WTC11 (cell line): Measurements from ENCODE around the gene C1orf198. TPM values are rescaled to one million over a fixed set of nuclear protein-coding genes. Genes with fewer than 3 reads are reported as not detected.

ENCODE experiments used
- ATAC-seq: fragments of 200-7000 bp; cut with Tn5 transposase; 2 replicates; pipeline ENCODE4 v1.10.0; 2021; ENCODE audit warnings: mild to moderate bottlenecking, moderate library complexity
- CTCF ChIA-PET: fragments of 300-600 bp; sonication (Branson Sonifier 250); formaldehyde crosslinking; loops from one replicate; lab custom pipeline; 2021; ENCODE audit warnings: antibody characterized with exemption; lab: Charles Lee
- POLR2A ChIA-PET: fragments of 350-600 bp; sonication (Branson Sonifier 250); formaldehyde crosslinking; loops from one replicate; lab custom pipeline; 2021; ENCODE audit warnings: antibody characterized with exemption; lab: Charles Lee
- DNase-seq: peaks from one replicate; pipeline ENCODE4 v3.0.0; 2021; ENCODE audit warnings: low spot score
- H3K27ac Mint-ChIP-seq: 2 replicates; pipeline ENCODE4 v1.8.0; 2021; ENCODE audit warnings: mixed read lengths
- H3K27me3 Mint-ChIP-seq: 2 replicates; pipeline ENCODE4 v1.8.0; 2021; ENCODE audit warnings: low read depth, mild to moderate bottlenecking, moderate library complexity, mixed read lengths
- H3K36me3 Mint-ChIP-seq: 2 replicates; pipeline ENCODE4 v1.8.0; 2021; ENCODE audit warnings: mixed read lengths
- H3K4me1 Mint-ChIP-seq: 2 replicates; pipeline ENCODE4 v1.8.0; 2022; ENCODE audit warnings: mixed read lengths
- H3K4me3 Mint-ChIP-seq: 2 replicates; pipeline ENCODE4 v1.8.0; 2021; ENCODE audit warnings: mild to moderate bottlenecking, moderate library complexity, mixed read lengths
- H3K9me3 Mint-ChIP-seq: 2 replicates; pipeline ENCODE4 v1.8.0; 2021; ENCODE audit warnings: mixed read lengths
- ARID4B ChIP-seq: sonication (generic); formaldehyde crosslinking; IDR thresholded peaks from 2 replicates; pipeline ENCODE4 v1.8.0; 2023; ENCODE audit warnings: missing genetic modification reagents, mild to moderate bottlenecking, borderline replicate concordance
- ATF2 ChIP-seq: sonication (generic); formaldehyde crosslinking; IDR thresholded peaks from 2 replicates; pipeline ENCODE4 v1.8.1; 2022; ENCODE audit warnings: low read depth, missing genetic modification reagents, borderline replicate concordance
- CREB1 ChIP-seq: sonication (generic); formaldehyde crosslinking; IDR thresholded peaks from 2 replicates; pipeline ENCODE4 v1.8.0; 2023; ENCODE audit warnings: mild to moderate bottlenecking, missing genetic modification reagents
- CREM ChIP-seq: sonication (generic); formaldehyde crosslinking; IDR thresholded peaks from 2 replicates; pipeline ENCODE4 v1.8.1; 2022; ENCODE audit warnings: mild to moderate bottlenecking, missing genetic modification reagents, moderate library complexity
- ESRRA ChIP-seq: sonication (generic); formaldehyde crosslinking; IDR thresholded peaks from 2 replicates; pipeline ENCODE4 v1.8.1; 2022; ENCODE audit warnings: mild to moderate bottlenecking, missing genetic modification reagents, borderline replicate concordance
- OVOL2 ChIP-seq: fragments of 250-450 bp; sonication (Bioruptor Pico); IDR thresholded peaks from 2 replicates; pipeline ENCODE4 v1.9.0; 2021; ENCODE audit warnings: mild to moderate bottlenecking, borderline replicate concordance
- SMAD3 ChIP-seq: sonication (generic); formaldehyde crosslinking; IDR thresholded peaks from 2 replicates; pipeline ENCODE4 v1.8.0; 2022; ENCODE audit warnings: missing genetic modification reagents, mild to moderate bottlenecking, borderline replicate concordance
- SMAD4 ChIP-seq: sonication (generic); formaldehyde crosslinking; IDR thresholded peaks from 2 replicates; pipeline ENCODE4 v1.8.0; 2022; ENCODE audit warnings: mild to moderate bottlenecking, missing genetic modification reagents
- SOX15 ChIP-seq: fragments of 250-450 bp; sonication (Bioruptor Pico); IDR thresholded peaks from 2 replicates; pipeline ENCODE4 v1.9.0; 2021; ENCODE audit warnings: mild to moderate bottlenecking
- SP1 ChIP-seq: sonication (generic); formaldehyde crosslinking; conservative IDR thresholded peaks from 2 replicates; pipeline ENCODE4 v1.8.1; 2022; ENCODE audit warnings: missing genetic modification reagents
- TCF7 ChIP-seq: sonication (generic); formaldehyde crosslinking; IDR thresholded peaks from 2 replicates; pipeline ENCODE4 v1.8.0; 2022; ENCODE audit warnings: mild to moderate bottlenecking, low read depth, missing genetic modification reagents, moderate library complexity
- ZBTB21 ChIP-seq: sonication (generic); formaldehyde crosslinking; IDR thresholded peaks from 2 replicates; pipeline ENCODE4 v1.8.1; 2023; ENCODE audit warnings: mild to moderate bottlenecking, missing genetic modification reagents, borderline replicate concordance
- ZNF138 ChIP-seq: sonication (generic); formaldehyde crosslinking; conservative IDR thresholded peaks from 2 replicates; pipeline ENCODE4 v1.8.1; 2022; ENCODE audit warnings: mild to moderate bottlenecking, moderate library complexity, missing genetic modification reagents
- ZNF416 ChIP-seq: fragments of 250-450 bp; sonication (Bioruptor Pico); IDR thresholded peaks from 2 replicates; pipeline ENCODE4 v1.9.0; 2021; ENCODE audit warnings: mild to moderate bottlenecking, inconsistent platforms
- total RNA-seq: library from RNA; stranded (reverse); gene quantifications from 3 replicates; pipeline ENCODE4 v1.2.3, GENCODE V29; 2021
- TF ChIP-seq, protein P1 (sequence below): sonication (generic); formaldehyde crosslinking; IDR thresholded peaks from 2 replicates; pipeline ENCODE4 v1.8.1; 2022; ENCODE audit warnings: low read depth, mild to moderate bottlenecking, moderate library complexity, missing genetic modification reagents, borderline replicate concordance
- TF ChIP-seq, protein P2 (sequence below): fragments of 250-450 bp; sonication (Bioruptor Pico); IDR thresholded peaks from 2 replicates; pipeline ENCODE4 v1.9.0; 2021; ENCODE audit warnings: mild to moderate bottlenecking, borderline replicate concordance
- TF ChIP-seq, protein P3 (sequence below): sonication (generic); formaldehyde crosslinking; IDR thresholded peaks from 2 replicates; pipeline ENCODE4 v1.8.0; 2022; ENCODE audit warnings: missing genetic modification reagents
- TF ChIP-seq, protein P4 (sequence below): sonication (generic); formaldehyde crosslinking; IDR thresholded peaks from 2 replicates; pipeline ENCODE4 v1.8.1; 2023; ENCODE audit warnings: mild to moderate bottlenecking, missing genetic modification reagents, borderline replicate concordance
- TF ChIP-seq, protein P5 (sequence below): sonication (generic); formaldehyde crosslinking; conservative IDR thresholded peaks from 2 replicates; pipeline ENCODE4 v1.8.1; 2022; ENCODE audit warnings: mild to moderate bottlenecking, missing genetic modification reagents

The C1orf198 gene
- total RNA-seq, 1 experiment from 2014 or later: 26.9 TPM

- POLR2A ChIA-PET: no interaction called here
- peaks cover 15% of the 10 kb centered on the region for H3K27me3 Mint-ChIP-seq
- CTCF ChIA-PET: no interaction called here
- H3K27ac Mint-ChIP-seq: no peak overlapping the region
- no peak for ATAC-seq
- H3K9me3 Mint-ChIP-seq: peaks cover 5% of the 10 kb centered on the region
- DNase-seq: no peak
- no peak overlapping the region for H3K4me3 Mint-ChIP-seq
- peaks cover 3% of the 10 kb centered on the region; the same call in 1 of the 2 replicates for H3K36me3 Mint-ChIP-seq
- H3K4me1 Mint-ChIP-seq: peaks cover 14% of the 10 kb centered on the region
- TF ChIP-seq, protein P1, sequence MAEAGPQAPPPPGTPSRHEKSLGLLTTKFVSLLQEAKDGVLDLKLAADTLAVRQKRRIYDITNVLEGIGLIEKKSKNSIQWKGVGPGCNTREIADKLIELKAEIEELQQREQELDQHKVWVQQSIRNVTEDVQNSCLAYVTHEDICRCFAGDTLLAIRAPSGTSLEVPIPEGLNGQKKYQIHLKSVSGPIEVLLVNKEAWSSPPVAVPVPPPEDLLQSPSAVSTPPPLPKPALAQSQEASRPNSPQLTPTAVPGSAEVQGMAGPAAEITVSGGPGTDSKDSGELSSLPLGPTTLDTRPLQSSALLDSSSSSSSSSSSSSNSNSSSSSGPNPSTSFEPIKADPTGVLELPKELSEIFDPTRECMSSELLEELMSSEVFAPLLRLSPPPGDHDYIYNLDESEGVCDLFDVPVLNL (CRISPR knock-in tag): no peak
- TF ChIP-seq, protein P2, sequence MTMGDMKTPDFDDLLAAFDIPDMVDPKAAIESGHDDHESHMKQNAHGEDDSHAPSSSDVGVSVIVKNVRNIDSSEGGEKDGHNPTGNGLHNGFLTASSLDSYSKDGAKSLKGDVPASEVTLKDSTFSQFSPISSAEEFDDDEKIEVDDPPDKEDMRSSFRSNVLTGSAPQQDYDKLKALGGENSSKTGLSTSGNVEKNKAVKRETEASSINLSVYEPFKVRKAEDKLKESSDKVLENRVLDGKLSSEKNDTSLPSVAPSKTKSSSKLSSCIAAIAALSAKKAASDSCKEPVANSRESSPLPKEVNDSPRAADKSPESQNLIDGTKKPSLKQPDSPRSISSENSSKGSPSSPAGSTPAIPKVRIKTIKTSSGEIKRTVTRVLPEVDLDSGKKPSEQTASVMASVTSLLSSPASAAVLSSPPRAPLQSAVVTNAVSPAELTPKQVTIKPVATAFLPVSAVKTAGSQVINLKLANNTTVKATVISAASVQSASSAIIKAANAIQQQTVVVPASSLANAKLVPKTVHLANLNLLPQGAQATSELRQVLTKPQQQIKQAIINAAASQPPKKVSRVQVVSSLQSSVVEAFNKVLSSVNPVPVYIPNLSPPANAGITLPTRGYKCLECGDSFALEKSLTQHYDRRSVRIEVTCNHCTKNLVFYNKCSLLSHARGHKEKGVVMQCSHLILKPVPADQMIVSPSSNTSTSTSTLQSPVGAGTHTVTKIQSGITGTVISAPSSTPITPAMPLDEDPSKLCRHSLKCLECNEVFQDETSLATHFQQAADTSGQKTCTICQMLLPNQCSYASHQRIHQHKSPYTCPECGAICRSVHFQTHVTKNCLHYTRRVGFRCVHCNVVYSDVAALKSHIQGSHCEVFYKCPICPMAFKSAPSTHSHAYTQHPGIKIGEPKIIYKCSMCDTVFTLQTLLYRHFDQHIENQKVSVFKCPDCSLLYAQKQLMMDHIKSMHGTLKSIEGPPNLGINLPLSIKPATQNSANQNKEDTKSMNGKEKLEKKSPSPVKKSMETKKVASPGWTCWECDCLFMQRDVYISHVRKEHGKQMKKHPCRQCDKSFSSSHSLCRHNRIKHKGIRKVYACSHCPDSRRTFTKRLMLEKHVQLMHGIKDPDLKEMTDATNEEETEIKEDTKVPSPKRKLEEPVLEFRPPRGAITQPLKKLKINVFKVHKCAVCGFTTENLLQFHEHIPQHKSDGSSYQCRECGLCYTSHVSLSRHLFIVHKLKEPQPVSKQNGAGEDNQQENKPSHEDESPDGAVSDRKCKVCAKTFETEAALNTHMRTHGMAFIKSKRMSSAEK (CRISPR knock-in tag): no peak
- TF ChIP-seq CREM (CRISPR knock-in tag): no peak
- TF ChIP-seq, protein P3, sequence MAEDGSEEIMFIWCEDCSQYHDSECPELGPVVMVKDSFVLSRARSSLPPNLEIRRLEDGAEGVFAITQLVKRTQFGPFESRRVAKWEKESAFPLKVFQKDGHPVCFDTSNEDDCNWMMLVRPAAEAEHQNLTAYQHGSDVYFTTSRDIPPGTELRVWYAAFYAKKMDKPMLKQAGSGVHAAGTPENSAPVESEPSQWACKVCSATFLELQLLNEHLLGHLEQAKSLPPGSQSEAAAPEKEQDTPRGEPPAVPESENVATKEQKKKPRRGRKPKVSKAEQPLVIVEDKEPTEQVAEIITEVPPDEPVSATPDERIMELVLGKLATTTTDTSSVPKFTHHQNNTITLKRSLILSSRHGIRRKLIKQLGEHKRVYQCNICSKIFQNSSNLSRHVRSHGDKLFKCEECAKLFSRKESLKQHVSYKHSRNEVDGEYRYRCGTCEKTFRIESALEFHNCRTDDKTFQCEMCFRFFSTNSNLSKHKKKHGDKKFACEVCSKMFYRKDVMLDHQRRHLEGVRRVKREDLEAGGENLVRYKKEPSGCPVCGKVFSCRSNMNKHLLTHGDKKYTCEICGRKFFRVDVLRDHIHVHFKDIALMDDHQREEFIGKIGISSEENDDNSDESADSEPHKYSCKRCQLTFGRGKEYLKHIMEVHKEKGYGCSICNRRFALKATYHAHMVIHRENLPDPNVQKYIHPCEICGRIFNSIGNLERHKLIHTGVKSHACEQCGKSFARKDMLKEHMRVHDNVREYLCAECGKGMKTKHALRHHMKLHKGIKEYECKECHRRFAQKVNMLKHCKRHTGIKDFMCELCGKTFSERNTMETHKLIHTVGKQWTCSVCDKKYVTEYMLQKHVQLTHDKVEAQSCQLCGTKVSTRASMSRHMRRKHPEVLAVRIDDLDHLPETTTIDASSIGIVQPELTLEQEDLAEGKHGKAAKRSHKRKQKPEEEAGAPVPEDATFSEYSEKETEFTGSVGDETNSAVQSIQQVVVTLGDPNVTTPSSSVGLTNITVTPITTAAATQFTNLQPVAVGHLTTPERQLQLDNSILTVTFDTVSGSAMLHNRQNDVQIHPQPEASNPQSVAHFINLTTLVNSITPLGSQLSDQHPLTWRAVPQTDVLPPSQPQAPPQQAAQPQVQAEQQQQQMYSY (CRISPR knock-in tag): no peak
- TF ChIP-seq, protein P4, sequence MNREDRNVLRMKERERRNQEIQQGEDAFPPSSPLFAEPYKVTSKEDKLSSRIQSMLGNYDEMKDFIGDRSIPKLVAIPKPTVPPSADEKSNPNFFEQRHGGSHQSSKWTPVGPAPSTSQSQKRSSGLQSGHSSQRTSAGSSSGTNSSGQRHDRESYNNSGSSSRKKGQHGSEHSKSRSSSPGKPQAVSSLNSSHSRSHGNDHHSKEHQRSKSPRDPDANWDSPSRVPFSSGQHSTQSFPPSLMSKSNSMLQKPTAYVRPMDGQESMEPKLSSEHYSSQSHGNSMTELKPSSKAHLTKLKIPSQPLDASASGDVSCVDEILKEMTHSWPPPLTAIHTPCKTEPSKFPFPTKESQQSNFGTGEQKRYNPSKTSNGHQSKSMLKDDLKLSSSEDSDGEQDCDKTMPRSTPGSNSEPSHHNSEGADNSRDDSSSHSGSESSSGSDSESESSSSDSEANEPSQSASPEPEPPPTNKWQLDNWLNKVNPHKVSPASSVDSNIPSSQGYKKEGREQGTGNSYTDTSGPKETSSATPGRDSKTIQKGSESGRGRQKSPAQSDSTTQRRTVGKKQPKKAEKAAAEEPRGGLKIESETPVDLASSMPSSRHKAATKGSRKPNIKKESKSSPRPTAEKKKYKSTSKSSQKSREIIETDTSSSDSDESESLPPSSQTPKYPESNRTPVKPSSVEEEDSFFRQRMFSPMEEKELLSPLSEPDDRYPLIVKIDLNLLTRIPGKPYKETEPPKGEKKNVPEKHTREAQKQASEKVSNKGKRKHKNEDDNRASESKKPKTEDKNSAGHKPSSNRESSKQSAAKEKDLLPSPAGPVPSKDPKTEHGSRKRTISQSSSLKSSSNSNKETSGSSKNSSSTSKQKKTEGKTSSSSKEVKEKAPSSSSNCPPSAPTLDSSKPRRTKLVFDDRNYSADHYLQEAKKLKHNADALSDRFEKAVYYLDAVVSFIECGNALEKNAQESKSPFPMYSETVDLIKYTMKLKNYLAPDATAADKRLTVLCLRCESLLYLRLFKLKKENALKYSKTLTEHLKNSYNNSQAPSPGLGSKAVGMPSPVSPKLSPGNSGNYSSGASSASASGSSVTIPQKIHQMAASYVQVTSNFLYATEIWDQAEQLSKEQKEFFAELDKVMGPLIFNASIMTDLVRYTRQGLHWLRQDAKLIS (CRISPR knock-in tag): no peak
- TF ChIP-seq CREB1 (CRISPR knock-in tag): no peak
- TF ChIP-seq ZBTB21 (CRISPR knock-in tag): no peak
- no peak for TF ChIP-seq SMAD4 (CRISPR knock-in tag)
- TF ChIP-seq, protein P5, sequence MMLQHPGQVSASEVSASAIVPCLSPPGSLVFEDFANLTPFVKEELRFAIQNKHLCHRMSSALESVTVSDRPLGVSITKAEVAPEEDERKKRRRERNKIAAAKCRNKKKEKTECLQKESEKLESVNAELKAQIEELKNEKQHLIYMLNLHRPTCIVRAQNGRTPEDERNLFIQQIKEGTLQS (CRISPR knock-in tag): no peak
- no peak for TF ChIP-seq ARID4B (CRISPR knock-in tag)
- TF ChIP-seq SP1: no peak
- no peak for TF ChIP-seq ATF2 (CRISPR knock-in tag)
- no peak for TF ChIP-seq SMAD3 (CRISPR knock-in tag)
- no peak for TF ChIP-seq SOX15 (CRISPR knock-in tag)
- no peak for TF ChIP-seq ESRRA (CRISPR knock-in tag)
- no peak for TF ChIP-seq OVOL2 (CRISPR knock-in tag)
- no peak for TF ChIP-seq ZNF416 (CRISPR knock-in tag)
- no peak for TF ChIP-seq TCF7 (CRISPR knock-in tag)
- TF ChIP-seq ZNF138 (CRISPR knock-in tag): no peak
These were observed 15.6 kb upstream of the C1orf198 start for GRCh38 chr1:230883967-230884366.
